ENCODE results near the gene ZDHHC18.

ZDHHC18 gene

GRCh38 chr1:26826261-26827105 is at the start of gene ZDHHC18 (continued):
- 0 out of 2 replicates have a peak, but pooled peaks have one; percentile 14 for TF ChIP-seq ZNF398 (tag by site-specific recombination; IDR thresholded peaks at IDR 0.05)
- 0 out of 2 replicates have a peak, but pooled peaks have one; percentile 38 for TF ChIP-seq ZXDB (tag by site-specific recombination; IDR thresholded peaks at IDR 0.05)
- TF ChIP-seq BCL11A (tag by site-specific recombination; IDR thresholded peaks at IDR 0.05; ENCODE audit: low read depth) = 0 out of 2 replicates have a peak, but pooled peaks have one; percentile 57
- TF ChIP-seq ZNF704 (tag by site-specific recombination; IDR thresholded peaks at IDR 0.05) = no peak
- TF ChIP-seq ZNF560 (tag by site-specific recombination; IDR thresholded peaks at IDR 0.05; ENCODE audit: borderline replicate concordance) = no peak
- TF ChIP-seq KLF17 (tag by site-specific recombination; IDR thresholded peaks at IDR 0.05) = peak; percentile 57; the same call in 1 of the 2 replicates
- TF ChIP-seq ZNF138 (tag by site-specific recombination; IDR thresholded peaks at IDR 0.05; ENCODE audit: borderline replicate concordance) = no peak
- TF ChIP-seq ZNF600 (tag by site-specific recombination; IDR thresholded peaks at IDR 0.05) = peak; percentile 52; the same call in 1 of the 2 replicates
- no peak for TF ChIP-seq ZNF37A (tag by site-specific recombination; IDR thresholded peaks at IDR 0.05)
- no peak for TF ChIP-seq ZNF558 (tag by site-specific recombination; IDR thresholded peaks at IDR 0.05)
- no peak for TF ChIP-seq YY2 (tag by site-specific recombination; IDR thresholded peaks at IDR 0.05)
- TF ChIP-seq HOXA7 (CRISPR knock-in tag; IDR thresholded peaks at IDR 0.05; ENCODE audit: borderline replicate concordance) = no peak
- peak; percentile 40; the same call in 1 of the 2 replicates for TF ChIP-seq HIC1 (tag by site-specific recombination; IDR thresholded peaks at IDR 0.05)
- TF ChIP-seq ZNF140 (tag by site-specific recombination; IDR thresholded peaks at IDR 0.05) = no peak
- TF ChIP-seq MYNN (tag by site-specific recombination; IDR thresholded peaks at IDR 0.05; ENCODE audit: borderline replicate concordance) = no peak
- no peak for TF ChIP-seq ZNF157 (tag by site-specific recombination; IDR thresholded peaks at IDR 0.05)
- peak; percentile 31; the same call in 1 of the 2 replicates for TF ChIP-seq ZNF366 (tag by site-specific recombination; conservative IDR thresholded peaks at IDR 0.05)
- peak; percentile 54 for TF ChIP-seq ZBTB20 (tag by site-specific recombination; IDR thresholded peaks at IDR 0.05)

GRCh38 chr1:26779098-26779668 is 47.3 kb upstream of the ZDHHC18 start:
- peaks cover 15 to 89% of the 10 kb centered on the region in 2 experiments for H3K36me3 ChIP-seq (ENCODE audit: control insufficient read depth in 2 of 2, insufficient read depth in 1 of 2, low read length in 2 of 2)
- ChIA-PET CTCF (interaction anchor here (0.6 to 1.6 kb wide), 3 partner anchors 11 to 101 kb away, joined by 3 to 7 read pairs (median 5); no protein-coding TSS in a partner anchor), POLR2A (interaction anchor here (0.8 to 1.0 kb wide), 2 partner anchors 65 to 81 kb away, joined by 3 read pairs; no protein-coding TSS in a partner anchor)
- TF ChIP-seq ZNF23 (tag by site-specific recombination; IDR thresholded peaks at IDR 0.05; ENCODE audit: borderline replicate concordance) (no peak), ZNF394 (tag by site-specific recombination; IDR thresholded peaks at IDR 0.05; ENCODE audit: borderline replicate concordance) (no peak)
- H3K27ac ChIP-seq (ENCODE audit: extremely low read depth, low read depth, low read length) = no peak overlapping the region
- H3K4me3 ChIP-seq (ENCODE audit: low read depth, low read length) = no peak overlapping the region
- peaks cover 11% of the 10 kb centered on the region for H3K4me1 ChIP-seq (ENCODE audit: control insufficient read depth, insufficient read depth, low read length)
- no peaks in the 10 kb centered on the region for H3K9me3 ChIP-seq (ENCODE audit: control insufficient read depth, insufficient read depth, low read depth, low read length)

Measured in HEK293 (cell line).